Activated T-cell treated with anti-CD3 and anti-CD28 coated beads, Interleukin-2, amount 50 U/mL, for 72 hours (primary cell): ENCODE data around the gene GPALPP1. TPM values are rescaled to one million over a fixed set of nuclear protein-coding genes. Genes with fewer than 3 reads are reported as not detected.

Experiments used
- total RNA-seq, 2 donors: library from RNA; stranded (reverse); gene quantifications; one replicate each; pipeline ENCODE4 v1.2.3, GENCODE V29; 2022

The GPALPP1 gene
- total RNA-seq, 2 donors from 2014 or later, result 34.4 to 35.7 TPM

Other genes starting within 250 kb of the GPALPP1 start
- gene NUFIP1, start 67 bp upstream of the GPALPP1 start, total RNA-seq, result 1 to 10 TPM; 4.8 to 8.0 TPM
- 10 to 100 TPM; 13.8 to 16.7 TPM for gene GTF2F2, start 131.0 kb downstream of the GPALPP1 start, total RNA-seq
- gene KCTD4, start 211.5 kb downstream of the GPALPP1 start, total RNA-seq, result not detected